H1 (cell line): Measurements from ENCODE around the gene UGT1A3. TPM values are rescaled to one million over a fixed set of nuclear protein-coding genes. Genes with fewer than 3 reads are reported as not detected.

Experiments used
- ASH2L ChIP-seq: fragments of 200-600, 300-600 bp; sonication (generic); IDR thresholded peaks from one replicate; pipeline ENCODE4 v1.7.1; 2017; ENCODE audit warnings: low read length
- BRCA1 ChIP-seq: IDR thresholded peaks from 2 replicates; pipeline ENCODE4 v1.6.1; 2012; ENCODE audit warnings: low read depth, low read length, improper control_type of control experiment
- E2F6 ChIP-seq: IDR thresholded peaks from 2 replicates; pipeline ENCODE4 v1.6.1; 2012; ENCODE audit warnings: inconsistent platforms
- EGR1 ChIP-seq: IDR thresholded peaks from 2 replicates; pipeline ENCODE4 v1.6.1; 2011; ENCODE audit warnings: low read depth, low read length, borderline replicate concordance
- GABPA ChIP-seq: IDR thresholded peaks from 2 replicates; pipeline ENCODE4 v1.6.1; 2011; ENCODE audit warnings: mild to moderate bottlenecking, low read length, moderate library complexity, borderline replicate concordance; ENCODE audit not compliant: insufficient read depth
- NRF1 ChIP-seq: IDR thresholded peaks from 2 replicates; pipeline ENCODE4 v1.6.1; 2011; ENCODE audit warnings: mild to moderate bottlenecking, low read depth, low read length, improper control_type of control experiment
- POLR2A ChIP-seq, 2 experiments: IDR thresholded peaks; 1 replicate in 1 of 2; 2 replicates in 1 of 2; pipeline ENCODE4 v1.6.1; 2011; ENCODE audit warnings: low read depth in 2 of 2, low read length in 2 of 2, mild to moderate bottlenecking in 2 of 2; ENCODE audit errors: control extremely low read depth in 1 of 2
- SUZ12 ChIP-seq: fragments of 200-600 bp; sonication (generic); IDR thresholded peaks from 2 replicates; pipeline ENCODE4 v1.6.1; 2012; ENCODE audit warnings: mild to moderate bottlenecking, inconsistent platforms, low read length, moderate library complexity, mixed read lengths
- polyA plus RNA-seq, 7 experiments: library from polyadenylated mRNA; depleted of rRNA in 3 of 7; stranded (reverse) in 5 of 7; unstranded in 2 of 7; fragments of >200 nt in 5 of 7; fragments of 200-250 nt in 2 of 7; gene quantifications; 1 replicate in 5 of 7; 2 replicates in 1 of 7; 4 replicates in 1 of 7; pipeline versions ENCODE4 v1.2.1 to v1.2.3, GENCODE V29; 2011 to 2013; ENCODE audit warnings: missing spikeins in 2 of 7, mixed read lengths in 2 of 7
- total RNA-seq: library from RNA; stranded (reverse); fragmentation: NEBNext Ultra II Directional; extraction: Animal tissue kit (Norgen Biotek cat#: 25700); gene quantifications from 2 replicates; pipeline ENCODE4 v1.2.1, GENCODE V29; 2021
- TF ChIP-seq, protein P1 (sequence below): fragments of 300-600 bp; sonication (generic); IDR thresholded peaks from 2 replicates; pipeline ENCODE4 v1.7.1; 2012; ENCODE audit warnings: low read length, moderate library complexity, mild to moderate bottlenecking, inconsistent platforms; ENCODE audit not compliant: insufficient replicate concordance
- TF ChIP-seq, protein P2 (sequence below): IDR thresholded peaks from 2 replicates; pipeline ENCODE4 v1.6.1; 2011; ENCODE audit warnings: low read depth, mild to moderate bottlenecking, low read length; ENCODE audit not compliant: insufficient read depth

UGT1A3 gene
- total and polyA plus RNA-seq, 2 of the 8 experiments (the other 6 are each of a cell fraction or from before 2014, with no cell fraction given): not detected

DNA sequence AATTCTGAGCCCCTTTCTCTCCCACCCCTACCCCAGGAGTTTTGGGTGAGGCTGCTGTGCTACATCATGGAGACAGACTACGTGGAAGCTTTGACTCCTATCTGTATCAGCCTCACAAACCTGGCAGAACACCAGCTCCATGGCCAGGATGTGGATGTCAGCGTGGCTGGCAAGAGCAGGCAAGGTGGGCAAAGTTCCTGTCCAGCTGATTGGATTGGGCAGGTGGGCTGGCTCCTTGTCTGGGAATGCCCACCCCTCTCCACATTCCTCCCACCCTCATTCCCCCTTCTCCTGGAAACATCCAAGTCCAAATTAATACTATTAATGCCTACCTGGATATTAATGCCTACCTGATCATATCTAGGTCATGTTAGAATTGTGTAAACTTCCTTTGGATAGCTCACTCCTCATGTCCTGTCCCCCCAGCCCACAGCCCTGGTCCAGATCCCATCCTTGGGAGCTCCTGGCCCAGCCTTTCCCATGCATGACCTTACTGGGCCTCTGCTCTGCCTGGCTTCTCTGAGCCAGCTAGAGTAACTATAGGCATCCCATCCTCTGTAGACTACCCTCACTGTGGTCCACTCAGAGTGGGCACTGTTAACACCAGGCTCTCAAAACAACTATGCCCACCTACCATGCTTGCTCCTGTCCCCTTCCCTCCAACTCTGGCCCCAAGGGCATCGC is 73.4 kb downstream of the UGT1A3 start (continued):
- TF ChIP-seq, protein P1, sequence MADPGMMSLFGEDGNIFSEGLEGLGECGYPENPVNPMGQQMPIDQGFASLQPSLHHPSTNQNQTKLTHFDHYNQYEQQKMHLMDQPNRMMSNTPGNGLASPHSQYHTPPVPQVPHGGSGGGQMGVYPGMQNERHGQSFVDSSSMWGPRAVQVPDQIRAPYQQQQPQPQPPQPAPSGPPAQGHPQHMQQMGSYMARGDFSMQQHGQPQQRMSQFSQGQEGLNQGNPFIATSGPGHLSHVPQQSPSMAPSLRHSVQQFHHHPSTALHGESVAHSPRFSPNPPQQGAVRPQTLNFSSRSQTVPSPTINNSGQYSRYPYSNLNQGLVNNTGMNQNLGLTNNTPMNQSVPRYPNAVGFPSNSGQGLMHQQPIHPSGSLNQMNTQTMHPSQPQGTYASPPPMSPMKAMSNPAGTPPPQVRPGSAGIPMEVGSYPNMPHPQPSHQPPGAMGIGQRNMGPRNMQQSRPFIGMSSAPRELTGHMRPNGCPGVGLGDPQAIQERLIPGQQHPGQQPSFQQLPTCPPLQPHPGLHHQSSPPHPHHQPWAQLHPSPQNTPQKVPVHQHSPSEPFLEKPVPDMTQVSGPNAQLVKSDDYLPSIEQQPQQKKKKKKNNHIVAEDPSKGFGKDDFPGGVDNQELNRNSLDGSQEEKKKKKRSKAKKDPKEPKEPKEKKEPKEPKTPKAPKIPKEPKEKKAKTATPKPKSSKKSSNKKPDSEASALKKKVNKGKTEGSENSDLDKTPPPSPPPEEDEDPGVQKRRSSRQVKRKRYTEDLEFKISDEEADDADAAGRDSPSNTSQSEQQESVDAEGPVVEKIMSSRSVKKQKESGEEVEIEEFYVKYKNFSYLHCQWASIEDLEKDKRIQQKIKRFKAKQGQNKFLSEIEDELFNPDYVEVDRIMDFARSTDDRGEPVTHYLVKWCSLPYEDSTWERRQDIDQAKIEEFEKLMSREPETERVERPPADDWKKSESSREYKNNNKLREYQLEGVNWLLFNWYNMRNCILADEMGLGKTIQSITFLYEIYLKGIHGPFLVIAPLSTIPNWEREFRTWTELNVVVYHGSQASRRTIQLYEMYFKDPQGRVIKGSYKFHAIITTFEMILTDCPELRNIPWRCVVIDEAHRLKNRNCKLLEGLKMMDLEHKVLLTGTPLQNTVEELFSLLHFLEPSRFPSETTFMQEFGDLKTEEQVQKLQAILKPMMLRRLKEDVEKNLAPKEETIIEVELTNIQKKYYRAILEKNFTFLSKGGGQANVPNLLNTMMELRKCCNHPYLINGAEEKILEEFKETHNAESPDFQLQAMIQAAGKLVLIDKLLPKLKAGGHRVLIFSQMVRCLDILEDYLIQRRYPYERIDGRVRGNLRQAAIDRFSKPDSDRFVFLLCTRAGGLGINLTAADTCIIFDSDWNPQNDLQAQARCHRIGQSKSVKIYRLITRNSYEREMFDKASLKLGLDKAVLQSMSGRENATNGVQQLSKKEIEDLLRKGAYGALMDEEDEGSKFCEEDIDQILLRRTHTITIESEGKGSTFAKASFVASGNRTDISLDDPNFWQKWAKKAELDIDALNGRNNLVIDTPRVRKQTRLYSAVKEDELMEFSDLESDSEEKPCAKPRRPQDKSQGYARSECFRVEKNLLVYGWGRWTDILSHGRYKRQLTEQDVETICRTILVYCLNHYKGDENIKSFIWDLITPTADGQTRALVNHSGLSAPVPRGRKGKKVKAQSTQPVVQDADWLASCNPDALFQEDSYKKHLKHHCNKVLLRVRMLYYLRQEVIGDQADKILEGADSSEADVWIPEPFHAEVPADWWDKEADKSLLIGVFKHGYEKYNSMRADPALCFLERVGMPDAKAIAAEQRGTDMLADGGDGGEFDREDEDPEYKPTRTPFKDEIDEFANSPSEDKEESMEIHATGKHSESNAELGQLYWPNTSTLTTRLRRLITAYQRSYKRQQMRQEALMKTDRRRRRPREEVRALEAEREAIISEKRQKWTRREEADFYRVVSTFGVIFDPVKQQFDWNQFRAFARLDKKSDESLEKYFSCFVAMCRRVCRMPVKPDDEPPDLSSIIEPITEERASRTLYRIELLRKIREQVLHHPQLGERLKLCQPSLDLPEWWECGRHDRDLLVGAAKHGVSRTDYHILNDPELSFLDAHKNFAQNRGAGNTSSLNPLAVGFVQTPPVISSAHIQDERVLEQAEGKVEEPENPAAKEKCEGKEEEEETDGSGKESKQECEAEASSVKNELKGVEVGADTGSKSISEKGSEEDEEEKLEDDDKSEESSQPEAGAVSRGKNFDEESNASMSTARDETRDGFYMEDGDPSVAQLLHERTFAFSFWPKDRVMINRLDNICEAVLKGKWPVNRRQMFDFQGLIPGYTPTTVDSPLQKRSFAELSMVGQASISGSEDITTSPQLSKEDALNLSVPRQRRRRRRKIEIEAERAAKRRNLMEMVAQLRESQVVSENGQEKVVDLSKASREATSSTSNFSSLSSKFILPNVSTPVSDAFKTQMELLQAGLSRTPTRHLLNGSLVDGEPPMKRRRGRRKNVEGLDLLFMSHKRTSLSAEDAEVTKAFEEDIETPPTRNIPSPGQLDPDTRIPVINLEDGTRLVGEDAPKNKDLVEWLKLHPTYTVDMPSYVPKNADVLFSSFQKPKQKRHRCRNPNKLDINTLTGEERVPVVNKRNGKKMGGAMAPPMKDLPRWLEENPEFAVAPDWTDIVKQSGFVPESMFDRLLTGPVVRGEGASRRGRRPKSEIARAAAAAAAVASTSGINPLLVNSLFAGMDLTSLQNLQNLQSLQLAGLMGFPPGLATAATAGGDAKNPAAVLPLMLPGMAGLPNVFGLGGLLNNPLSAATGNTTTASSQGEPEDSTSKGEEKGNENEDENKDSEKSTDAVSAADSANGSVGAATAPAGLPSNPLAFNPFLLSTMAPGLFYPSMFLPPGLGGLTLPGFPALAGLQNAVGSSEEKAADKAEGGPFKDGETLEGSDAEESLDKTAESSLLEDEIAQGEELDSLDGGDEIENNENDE: no peak
- no peak for TF ChIP-seq GABPA
- TF ChIP-seq, protein P2, sequence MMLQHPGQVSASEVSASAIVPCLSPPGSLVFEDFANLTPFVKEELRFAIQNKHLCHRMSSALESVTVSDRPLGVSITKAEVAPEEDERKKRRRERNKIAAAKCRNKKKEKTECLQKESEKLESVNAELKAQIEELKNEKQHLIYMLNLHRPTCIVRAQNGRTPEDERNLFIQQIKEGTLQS: no peak
- no peak for TF ChIP-seq EGR1
- TF ChIP-seq ASH2L: no peak
- TF ChIP-seq NRF1: no peak
- TF ChIP-seq SUZ12: no peak
- no peak for TF ChIP-seq E2F6
- no peak for TF ChIP-seq BRCA1
- no peak for TF ChIP-seq POLR2A (IDR thresholded peaks at IDR 0.05; ENCODE audit: control extremely low read depth in 1 of 2, low read depth in 2 of 2, low read length in 2 of 2)
